Glutamatergic neuron (in vitro differentiated cells): ENCODE data around the gene RBP5. TPM values are rescaled to one million over a fixed set of nuclear protein-coding genes. Genes with fewer than 3 reads are reported as not detected.
A peak's percentile ranks its signal among the peaks of the same experiment; 100 is the strongest.

Experiments
- DNase-seq: peaks from one replicate; pipeline ENCODE4 v3.0.0; 2022
- H3K27ac Mint-ChIP-seq: one replicate; pipeline ENCODE4 v1.8.0; 2020; ENCODE audit warnings: mild to moderate bottlenecking, mixed read lengths, inconsistent platforms; ENCODE audit not compliant: unreplicated experiment
- H3K27me3 Mint-ChIP-seq: one replicate; pipeline ENCODE4 v1.8.0; 2020; ENCODE audit warnings: mild to moderate bottlenecking, moderate library complexity, mixed read lengths, inconsistent platforms; ENCODE audit not compliant: unreplicated experiment
- H3K36me3 Mint-ChIP-seq: one replicate; pipeline ENCODE4 v1.8.0; 2020; ENCODE audit warnings: mild to moderate bottlenecking, mixed read lengths, inconsistent platforms; ENCODE audit not compliant: unreplicated experiment
- H3K4me1 Mint-ChIP-seq: one replicate; pipeline ENCODE4 v1.8.0; 2020; ENCODE audit warnings: mild to moderate bottlenecking, low read depth, mixed read lengths, inconsistent platforms; ENCODE audit not compliant: unreplicated experiment
- H3K4me3 Mint-ChIP-seq: one replicate; pipeline ENCODE4 v1.8.0; 2020; ENCODE audit warnings: mild to moderate bottlenecking, mixed read lengths, inconsistent platforms; ENCODE audit not compliant: unreplicated experiment
- H3K9me3 Mint-ChIP-seq: one replicate; pipeline ENCODE4 v1.8.0; 2020; ENCODE audit warnings: mild to moderate bottlenecking, moderate library complexity, mixed read lengths, inconsistent platforms; ENCODE audit not compliant: unreplicated experiment
- CTCF ChIP-seq: fragments of 200-600 bp; sonication (generic); IDR thresholded peaks from one replicate; pipeline ENCODE4 v1.5.0; 2021; ENCODE audit not compliant: partially characterized antibody, unreplicated experiment
- total RNA-seq: library from RNA; stranded (reverse); fragmentation: NEBNext Ultra II Directional; extraction: Animal tissue kit (Norgen Biotek cat#: 25700); gene quantifications from one replicate; pipeline ENCODE4 v1.2.1, GENCODE V29; 2021; ENCODE audit not compliant: unreplicated experiment

The RBP5 gene
- total RNA-seq, 1 donor from 2014 or later = 1.2 TPM

- Mint-ChIP-seq H3K9me3 (no peaks in the 10 kb centered on the region), H3K4me1 (no peaks in the 10 kb centered on the region), H3K4me3 (no peak overlapping the region), H3K36me3 (no peaks in the 10 kb centered on the region), H3K27ac (no peak overlapping the region), H3K27me3 (peaks cover 1% of the 10 kb centered on the region)
- DNase-seq = no peak
- no peak for TF ChIP-seq CTCF
Observed at GRCh38 chr12:7096006-7096932, 32.4 kb downstream of the RBP5 start.

- peaks cover 4% of the 10 kb centered on the region for H3K9me3 Mint-ChIP-seq
- H3K4me3 Mint-ChIP-seq = no peak overlapping the region
- no peak for DNase-seq
- peak overlapping the region; percentile 9 for H3K27ac Mint-ChIP-seq
- H3K4me1 Mint-ChIP-seq = peaks cover 9% of the 10 kb centered on the region
- TF ChIP-seq CTCF = no peak
- peaks cover 7% of the 10 kb centered on the region for H3K27me3 Mint-ChIP-seq
- no peaks in the 10 kb centered on the region for H3K36me3 Mint-ChIP-seq
Observed at GRCh38 chr12:7093892-7094291, 34.8 kb downstream of the RBP5 start.

- no peak for TF ChIP-seq CTCF
- H3K9me3 Mint-ChIP-seq = peaks cover 5% of the 10 kb centered on the region
- no peaks in the 10 kb centered on the region for H3K36me3 Mint-ChIP-seq
- no peak overlapping the region for H3K4me3 Mint-ChIP-seq
- peak overlapping the region; percentile 9 for H3K27ac Mint-ChIP-seq
- DNase-seq = no peak
- peaks cover 7% of the 10 kb centered on the region for H3K27me3 Mint-ChIP-seq
- peaks cover 9% of the 10 kb centered on the region for H3K4me1 Mint-ChIP-seq
Observed at GRCh38 chr12:7093486-7093885, 35.2 kb downstream of the RBP5 start.

- Mint-ChIP-seq H3K4me1 (peaks cover 9% of the 10 kb centered on the region), H3K27me3 (peaks cover 7% of the 10 kb centered on the region), H3K4me3 (no peak overlapping the region), H3K9me3 (peaks cover 5% of the 10 kb centered on the region), H3K36me3 (no peaks in the 10 kb centered on the region), H3K27ac (no peak overlapping the region)
- no peak for DNase-seq
- TF ChIP-seq CTCF = no peak
Observed at GRCh38 chr12:7092986-7093460, 35.7 kb downstream of the RBP5 start.
